ENCODE data around the gene GLRX.
"Not testable (repeated sequence)": the region's sequence is repeated elsewhere in the genome, so short reads cannot be mapped to it uniquely, and the experiment has no call there.

Gene GLRX

GRCh38 chr5:95851141-95851540 is 28.6 kb upstream of the GLRX start:
- not testable (repeated sequence) for DNase-seq

- DNase-seq = no peak
Observed at GRCh38 chr5:95850391-95850894, 27.9 kb upstream of the GLRX start.

- DNase-seq = no peak
Observed at GRCh38 chr5:95848701-95849100, 26.2 kb upstream of the GLRX start.

GRCh38 chr5:95847261-95847592 is 24.7 kb upstream of the GLRX start:
- no peak for DNase-seq

- DNase-seq = no peak
Observed at GRCh38 chr5:95846554-95847260, 24.2 kb upstream of the GLRX start.

GRCh38 chr5:95845391-95845790 is 22.9 kb upstream of the GLRX start:
- DNase-seq = no peak

- DNase-seq = no peak
Observed at GRCh38 chr5:95843733-95844223, 21.3 kb upstream of the GLRX start.

- DNase-seq = no peak
Observed at GRCh38 chr5:95842854-95843544, 20.5 kb upstream of the GLRX start.

- no peak for DNase-seq
Observed at GRCh38 chr5:95841914-95842812, 19.6 kb upstream of the GLRX start.

- DNase-seq = no peak
Observed at GRCh38 chr5:95840956-95841705, 18.6 kb upstream of the GLRX start.

- DNase-seq = no peak
Observed at GRCh38 chr5:95839658-95840057, 17.1 kb upstream of the GLRX start.

GRCh38 chr5:95838556-95838955 is 16.0 kb upstream of the GLRX start:
- DNase-seq = no peak

- no peak for DNase-seq
Observed at GRCh38 chr5:95838001-95838520, 15.5 kb upstream of the GLRX start.

- DNase-seq = no peak
Observed at GRCh38 chr5:95837492-95837891, 15.0 kb upstream of the GLRX start.

GRCh38 chr5:95836971-95837370 is 14.4 kb upstream of the GLRX start:
- not testable (repeated sequence) for DNase-seq

- no peak for DNase-seq
Observed at GRCh38 chr5:95836544-95836943, 14.0 kb upstream of the GLRX start.

- DNase-seq = no peak
Observed at GRCh38 chr5:95835682-95836385, 13.3 kb upstream of the GLRX start.

- DNase-seq = no peak
Observed at GRCh38 chr5:95832664-95833063, 10.1 kb upstream of the GLRX start.

GRCh38 chr5:95830226-95830625 is 7.7 kb upstream of the GLRX start:
- DNase-seq = no peak

GRCh38 chr5:95827892-95828246 is 5.3 kb upstream of the GLRX start:
- no peak for DNase-seq

GRCh38 chr5:95826949-95827891 is 4.7 kb upstream of the GLRX start:
- DNase-seq = no peak

All from DMS79 (cell line).